AG04450 (cell line): ENCODE data around the gene ACP2. TPM values are rescaled to one million over a fixed set of nuclear protein-coding genes. Genes with fewer than 3 reads are reported as not detected.
"Not testable (repeated sequence)": the region's sequence is repeated elsewhere in the genome, so short reads cannot be mapped to it uniquely, and the experiment has no call there.

Experiments used
- CTCF ChIA-PET: fragments of 300-600, 350-600 bp; formaldehyde crosslinking; extraction: SDS; loops from one replicate; lab custom pipeline; 2022; ENCODE audit warnings: antibody characterized with exemption, inconsistent platforms; lab: Charles Lee
- POLR2A ChIA-PET: fragments of 350-600 bp; formaldehyde crosslinking; extraction: SDS; loops from one replicate; lab custom pipeline; 2021; ENCODE audit warnings: antibody characterized with exemption, inconsistent platforms; lab: Yijun Ruan, JAX
- DNase-seq: peaks from one replicate; pipeline ENCODE4 v3.0.0-alpha.2; 2011; ENCODE audit warnings: low read depth, low spot score
- H3K27ac ChIP-seq: one replicate; pipeline ENCODE4 v1.5.1; 2012; ENCODE audit warnings: low read depth, low read length, control low read depth
- H3K27me3 ChIP-seq: one replicate; pipeline ENCODE4 v1.6.0; 2012; ENCODE audit warnings: low read length; ENCODE audit not compliant: control insufficient read depth, insufficient read depth
- H3K4me3 ChIP-seq: 2 replicates; pipeline ENCODE4 v1.5.1; 2011; ENCODE audit warnings: mild to moderate bottlenecking, low read depth, low read length, control low read depth
- H3K9me3 ChIP-seq: 2 replicates; pipeline ENCODE4 v1.5.1; 2012; ENCODE audit warnings: low read length; ENCODE audit not compliant: control insufficient read depth, insufficient read depth
- CTCF ChIP-seq: IDR thresholded peaks from 2 replicates; pipeline ENCODE4 v1.5.1; 2011; ENCODE audit warnings: low read depth, low read length, control low read depth, inconsistent platforms
- polyA plus RNA-seq: library from polyadenylated mRNA; depleted of rRNA; stranded (reverse); fragments of >200 nt; gene quantifications from 2 replicates; pipeline ENCODE4 v1.2.3, GENCODE V29; 2011; rRNA removed

ACP2 gene
- polyA plus RNA-seq, 1 experiment = 20.8 TPM

DNA sequence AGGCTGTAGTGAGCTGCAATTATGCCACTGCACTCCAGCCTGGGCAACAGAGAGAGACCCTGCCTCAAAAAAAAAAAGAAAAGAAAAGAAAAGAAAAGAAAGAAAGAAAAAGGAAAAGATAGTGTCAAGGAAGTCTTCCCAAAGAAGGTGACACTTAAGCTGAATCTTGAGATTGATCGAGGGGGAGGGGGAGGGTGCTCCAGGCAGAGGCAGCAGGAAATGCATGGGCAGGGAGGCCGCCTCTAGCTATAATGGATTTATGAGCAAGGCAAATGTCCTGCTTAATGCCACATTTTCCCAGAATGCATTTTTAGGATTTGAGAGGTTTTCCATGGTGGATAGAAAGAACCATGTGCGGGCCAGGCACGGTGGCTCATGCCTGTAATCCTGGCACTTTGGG lies 47.6 kb downstream of the ACP2 start:
- H3K27ac ChIP-seq = no peak overlapping the region
- H3K9me3 ChIP-seq = no peaks in the 10 kb centered on the region
- no peak for DNase-seq
- no peak for TF ChIP-seq CTCF
- no peaks in the 10 kb centered on the region for H3K27me3 ChIP-seq
- H3K4me3 ChIP-seq = no peak overlapping the region
- POLR2A ChIA-PET = no interaction called here
- CTCF ChIA-PET = no interaction called here

- H3K9me3 ChIP-seq, H3K27me3 ChIP-seq, DNase-seq, H3K27ac ChIP-seq, H3K4me3 ChIP-seq, CTCF ChIA-PET, POLR2A ChIA-PET: not testable (repeated sequence)
Observed at GRCh38 chr11:47198161-47198560, 50.5 kb downstream of the ACP2 start.

DNA sequence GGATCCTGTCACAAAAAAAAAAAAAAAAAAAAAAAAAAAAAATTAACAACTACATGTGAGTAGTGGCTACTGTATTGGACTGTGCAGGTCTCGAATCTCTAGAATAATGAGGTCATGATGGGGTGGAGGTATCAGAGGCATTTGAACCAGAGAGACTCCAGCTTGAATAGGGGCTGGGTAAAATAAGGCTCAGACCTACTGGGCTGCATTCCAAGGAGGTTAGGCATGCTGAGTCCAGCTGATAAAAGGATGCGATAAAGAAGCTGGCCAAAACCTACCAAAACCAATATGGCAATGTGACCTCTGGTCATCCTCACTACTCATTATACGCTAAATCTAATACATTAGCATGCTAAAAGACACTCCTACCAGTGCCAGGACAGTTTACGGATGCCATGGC lies 56.5 kb downstream of the ACP2 start:
- ChIA-PET CTCF (interaction anchor here (0.6 kb wide), 1 partner anchor 65 kb away, joined by 6 read pairs; no protein-coding TSS in a partner anchor), POLR2A (interaction anchor here (0.7 kb wide), 1 partner anchor 23 kb away, joined by 6 read pairs; the partner anchor contains the start of gene DDB2)

GRCh38 chr11:47191137-47191536 lies 57.5 kb downstream of the ACP2 start:
- H3K9me3 ChIP-seq, DNase-seq, CTCF ChIA-PET, POLR2A ChIA-PET, H3K27ac ChIP-seq, H3K27me3 ChIP-seq, H3K4me3 ChIP-seq: not testable (repeated sequence)

More for the DNA sequence above, 56.5 kb downstream of the ACP2 start:
- H3K9me3 ChIP-seq = no peaks in the 10 kb centered on the region
- no peak for DNase-seq
- no peak overlapping the region for H3K4me3 ChIP-seq
- TF ChIP-seq CTCF = no peak
- H3K27ac ChIP-seq = no peak overlapping the region
- H3K27me3 ChIP-seq = no peaks in the 10 kb centered on the region

Other genes starting within 250 kb of the ACP2 start
- gene ARFGAP2, start 71.9 kb downstream of the ACP2 start, polyA plus RNA-seq = 38.6 and 44.4 TPM in 2 replicates
- 15.3 and 19.7 TPM in 2 replicates for gene PACSIN3, start 62.4 kb downstream of the ACP2 start, polyA plus RNA-seq
- 47.3 and 48.1 TPM in 2 replicates for gene DDB2, start 33.8 kb downstream of the ACP2 start, polyA plus RNA-seq
- 21.9 and 27.2 TPM in 2 replicates for gene NR1H3, start 9.2 kb upstream of the ACP2 start, polyA plus RNA-seq
- 10.5 and 20.9 TPM in 2 replicates for gene MADD, start 21.3 kb upstream of the ACP2 start, polyA plus RNA-seq
- not detected in 2 replicates for gene MYBPC3, start 103.9 kb upstream of the ACP2 start, polyA plus RNA-seq
- not detected in 2 replicates for gene SPI1, start 129.7 kb upstream of the ACP2 start, polyA plus RNA-seq
- gene SLC39A13, start 159.8 kb upstream of the ACP2 start, polyA plus RNA-seq = 54.4 and 65.9 TPM in 2 replicates
- gene PSMC3, start 177.6 kb upstream of the ACP2 start, polyA plus RNA-seq = 211 and 290 TPM in 2 replicates
- gene RAPSN, start 200.3 kb upstream of the ACP2 start, polyA plus RNA-seq = 0.09 TPM in 1 of 2 replicates, not detected in the other